Measurements from ENCODE around the gene VTA1.
"Not testable (repeated sequence)": the region's sequence is repeated elsewhere in the genome, so short reads cannot be mapped to it uniquely, and the experiment has no call there.

VTA1 gene

DNA sequence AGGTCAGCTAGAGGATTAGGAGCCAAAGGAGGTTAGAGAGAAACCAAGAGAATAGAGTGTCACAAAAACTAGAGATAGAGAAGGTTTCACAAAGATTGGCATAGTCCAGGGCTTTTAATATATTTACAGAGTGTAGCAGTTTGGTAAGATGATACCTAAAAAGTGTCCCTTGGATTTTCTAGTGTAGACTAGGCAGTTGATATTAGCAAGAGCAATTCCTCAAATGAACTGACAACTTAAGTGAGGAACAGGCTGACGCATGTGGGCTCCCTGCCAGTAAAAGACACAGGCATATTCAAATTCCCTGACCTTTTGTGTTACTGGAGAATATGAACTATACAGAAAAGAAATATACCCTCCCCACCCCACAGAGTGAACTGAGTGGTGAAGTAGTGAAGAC lies 40.1 kb downstream of the VTA1 start:
- peaks cover 3% of the 10 kb centered on the region for H3K36me3 Mint-ChIP-seq
- H3K27me3 Mint-ChIP-seq = no peaks in the 10 kb centered on the region
- H3K4me1 Mint-ChIP-seq (ENCODE audit: low read depth) = peaks cover 16% of the 10 kb centered on the region
- no peak overlapping the region for H3K27ac Mint-ChIP-seq
- H3K4me3 Mint-ChIP-seq = no peak overlapping the region
- H3K9me3 Mint-ChIP-seq (ENCODE audit: low read depth) = no peaks in the 10 kb centered on the region

DNA sequence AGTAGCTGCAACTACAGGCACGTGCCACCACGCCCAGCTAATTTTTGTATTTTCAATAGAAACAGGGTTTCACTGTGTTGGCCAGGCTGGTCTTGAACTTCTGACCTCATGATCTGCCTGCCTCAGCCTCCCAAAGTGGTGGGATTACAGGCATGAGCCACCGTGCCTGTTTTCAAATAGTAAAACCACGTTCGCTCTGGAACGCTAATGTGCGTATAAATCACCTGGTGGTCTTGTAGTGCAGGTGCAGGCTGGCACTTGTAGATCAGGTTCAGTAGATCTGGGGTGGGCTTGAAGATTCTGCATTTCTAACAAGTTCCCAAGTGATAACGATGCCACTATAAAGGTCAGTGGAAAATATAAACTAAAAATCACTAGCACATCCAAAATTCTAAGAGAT lies 41.3 kb downstream of the VTA1 start:
- not testable (repeated sequence) for H3K4me3 Mint-ChIP-seq; H3K27me3 Mint-ChIP-seq; H3K9me3 Mint-ChIP-seq (ENCODE audit: low read depth); H3K27ac Mint-ChIP-seq; H3K36me3 Mint-ChIP-seq
- peaks cover 13% of the 10 kb centered on the region for H3K4me1 Mint-ChIP-seq (ENCODE audit: low read depth)

DNA sequence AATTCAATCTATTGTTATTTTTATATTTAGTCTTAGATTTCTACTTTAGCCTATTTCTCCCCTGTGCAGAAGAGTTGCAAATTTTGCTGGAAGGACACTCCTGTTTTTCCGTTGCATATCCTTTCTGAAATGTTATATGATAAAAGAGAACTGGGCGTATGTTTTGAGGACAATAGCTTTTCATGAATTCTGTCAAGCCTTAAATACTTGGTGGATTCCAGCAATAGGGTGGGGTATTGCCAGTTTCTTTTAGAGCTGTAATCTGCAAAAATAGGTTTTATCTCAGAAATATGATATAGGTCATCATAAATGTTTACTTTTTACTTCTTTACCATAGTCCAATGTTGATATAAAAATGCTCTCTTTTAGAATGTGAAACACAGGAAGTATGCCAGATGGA lies 42.0 kb downstream of the VTA1 start:
- peaks cover 20% of the 10 kb centered on the region for H3K4me1 Mint-ChIP-seq (ENCODE audit: low read depth)
- H3K4me3 Mint-ChIP-seq = no peak overlapping the region
- H3K27me3 Mint-ChIP-seq = no peaks in the 10 kb centered on the region
- H3K36me3 Mint-ChIP-seq = peaks cover 3% of the 10 kb centered on the region
- no peaks in the 10 kb centered on the region for H3K9me3 Mint-ChIP-seq (ENCODE audit: low read depth)
- H3K27ac Mint-ChIP-seq = no peak overlapping the region

DNA sequence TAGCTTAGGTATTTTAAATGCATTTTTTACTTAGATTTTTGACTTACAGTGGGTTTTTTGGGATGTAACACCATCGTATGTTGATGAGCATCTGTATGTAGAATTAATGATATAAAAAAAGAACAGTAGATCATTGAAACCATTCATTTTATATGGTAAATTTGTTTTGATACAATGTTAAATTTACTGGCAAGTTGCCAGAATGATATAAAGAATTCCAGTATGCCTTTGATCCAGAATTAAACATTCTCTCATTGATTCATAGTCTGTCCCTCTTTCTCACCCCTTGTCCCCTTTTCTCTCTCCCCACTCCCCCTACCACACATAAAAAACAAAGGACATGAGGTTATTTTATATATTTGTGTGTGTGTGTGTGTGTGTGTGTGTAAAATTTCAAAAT lies 45.3 kb downstream of the VTA1 start:
- Mint-ChIP-seq H3K27ac (no peak overlapping the region), H3K4me1 (ENCODE audit: low read depth) (peaks cover 46% of the 10 kb centered on the region), H3K4me3 (no peak overlapping the region), H3K9me3 (ENCODE audit: low read depth) (no peaks in the 10 kb centered on the region), H3K36me3 (peaks cover 3% of the 10 kb centered on the region), H3K27me3 (no peaks in the 10 kb centered on the region)

DNA sequence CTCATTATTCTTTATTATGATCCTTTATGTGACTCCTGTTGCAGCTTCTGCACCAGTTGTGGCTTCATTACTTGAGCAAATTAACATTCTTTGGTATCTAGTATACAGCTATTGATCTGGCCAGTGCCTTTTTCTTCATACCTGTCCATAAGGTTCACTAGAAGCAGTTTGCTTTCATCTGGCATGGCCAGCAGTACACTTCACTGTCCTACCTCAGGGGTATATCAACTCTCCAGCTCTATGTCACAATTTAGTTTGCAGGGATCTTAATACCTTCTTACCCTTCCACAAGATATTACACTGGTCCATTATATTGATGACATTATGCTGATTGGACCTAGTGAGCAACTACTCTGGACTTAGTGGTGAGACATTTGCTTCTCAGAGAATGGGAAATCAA lies 46.6 kb downstream of the VTA1 start:
- peaks cover 47% of the 10 kb centered on the region for H3K4me1 Mint-ChIP-seq (ENCODE audit: low read depth)

DNA sequence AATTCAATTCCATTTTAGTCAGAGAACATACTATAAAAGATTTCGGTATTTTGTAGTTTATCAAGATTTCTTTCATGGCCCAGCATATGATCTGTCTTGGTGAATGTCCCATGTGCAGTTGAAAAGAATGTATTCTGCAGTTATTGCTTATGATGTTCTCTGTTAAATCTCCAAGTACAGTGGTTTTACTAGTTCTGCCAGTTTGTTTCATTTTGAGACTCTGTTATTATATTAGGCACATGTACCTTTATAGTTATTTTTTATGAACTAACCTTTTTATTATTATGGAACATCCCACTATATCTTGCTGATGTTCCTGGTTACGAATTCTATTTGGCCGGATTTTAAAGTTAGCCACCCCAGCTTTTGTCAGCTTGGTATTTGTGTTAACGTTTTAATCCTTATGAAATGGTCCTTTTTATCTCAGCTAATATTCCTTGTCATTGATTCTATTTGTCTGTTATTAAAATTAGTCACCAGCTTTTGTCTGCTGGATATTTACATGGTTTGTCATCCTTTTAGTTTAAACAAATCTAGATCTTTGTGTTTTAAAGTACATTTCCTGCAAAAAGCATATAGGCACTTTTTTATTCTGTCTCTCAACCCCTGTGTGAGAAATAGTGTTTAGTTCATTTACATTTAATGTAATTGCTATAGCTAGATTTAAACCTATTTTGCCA lies 48.9 kb downstream of the VTA1 start:
- no peak overlapping the region for H3K4me3 Mint-ChIP-seq
- H3K9me3 Mint-ChIP-seq (ENCODE audit: low read depth) = no peaks in the 10 kb centered on the region
- peaks cover 47% of the 10 kb centered on the region for H3K4me1 Mint-ChIP-seq (ENCODE audit: low read depth)
- no peaks in the 10 kb centered on the region for H3K27me3 Mint-ChIP-seq
- H3K27ac Mint-ChIP-seq = no peak overlapping the region
- H3K36me3 Mint-ChIP-seq = peaks cover 9% of the 10 kb centered on the region

More for the DNA sequence above, 46.6 kb downstream of the VTA1 start:
- H3K9me3 Mint-ChIP-seq (ENCODE audit: low read depth) = no peaks in the 10 kb centered on the region
- no peak overlapping the region for H3K27ac Mint-ChIP-seq
- H3K4me3 Mint-ChIP-seq = no peak overlapping the region
- no peaks in the 10 kb centered on the region for H3K27me3 Mint-ChIP-seq
- peaks cover 6% of the 10 kb centered on the region for H3K36me3 Mint-ChIP-seq

DNA sequence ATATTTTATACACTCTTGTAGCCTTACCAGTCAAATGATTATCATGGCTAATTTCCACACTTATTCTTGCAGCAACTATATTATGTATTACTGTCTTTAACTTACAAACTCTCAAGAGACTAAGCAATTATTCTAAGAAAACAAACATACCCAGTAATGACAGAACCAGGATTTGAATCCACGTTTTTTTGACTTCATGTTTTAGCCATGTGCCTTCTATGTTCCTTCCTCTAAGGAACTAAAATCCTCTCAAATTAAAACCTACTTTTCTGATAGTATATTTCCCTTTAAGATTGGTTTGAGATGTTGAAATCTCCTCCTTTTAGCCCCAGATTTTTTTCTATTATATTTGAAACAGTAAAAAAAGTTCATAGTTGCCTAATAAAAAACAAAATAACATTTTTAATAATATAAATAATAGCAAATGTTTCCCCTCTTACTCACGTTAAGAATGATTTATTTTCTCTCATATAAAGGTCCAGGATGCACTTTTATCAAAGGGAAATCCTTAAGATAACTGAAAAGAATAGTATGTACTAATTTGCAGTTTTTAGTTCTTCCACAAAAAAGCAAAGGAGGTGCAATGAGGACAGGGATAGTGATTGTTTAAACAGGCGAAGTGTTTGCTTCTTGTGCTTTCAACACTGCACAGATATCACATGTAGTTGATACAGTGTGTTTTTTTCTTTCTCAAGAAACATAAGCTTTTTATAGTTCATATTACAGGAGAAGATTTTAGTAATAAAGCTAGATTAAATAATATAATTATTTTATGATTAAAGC lies 54.0 kb downstream of the VTA1 start:
- Mint-ChIP-seq H3K36me3 (peaks cover 10% of the 10 kb centered on the region), H3K27ac (no peak overlapping the region), H3K27me3 (no peaks in the 10 kb centered on the region), H3K9me3 (ENCODE audit: low read depth) (no peaks in the 10 kb centered on the region), H3K4me1 (ENCODE audit: low read depth) (peaks cover 17% of the 10 kb centered on the region), H3K4me3 (no peak overlapping the region)

DNA sequence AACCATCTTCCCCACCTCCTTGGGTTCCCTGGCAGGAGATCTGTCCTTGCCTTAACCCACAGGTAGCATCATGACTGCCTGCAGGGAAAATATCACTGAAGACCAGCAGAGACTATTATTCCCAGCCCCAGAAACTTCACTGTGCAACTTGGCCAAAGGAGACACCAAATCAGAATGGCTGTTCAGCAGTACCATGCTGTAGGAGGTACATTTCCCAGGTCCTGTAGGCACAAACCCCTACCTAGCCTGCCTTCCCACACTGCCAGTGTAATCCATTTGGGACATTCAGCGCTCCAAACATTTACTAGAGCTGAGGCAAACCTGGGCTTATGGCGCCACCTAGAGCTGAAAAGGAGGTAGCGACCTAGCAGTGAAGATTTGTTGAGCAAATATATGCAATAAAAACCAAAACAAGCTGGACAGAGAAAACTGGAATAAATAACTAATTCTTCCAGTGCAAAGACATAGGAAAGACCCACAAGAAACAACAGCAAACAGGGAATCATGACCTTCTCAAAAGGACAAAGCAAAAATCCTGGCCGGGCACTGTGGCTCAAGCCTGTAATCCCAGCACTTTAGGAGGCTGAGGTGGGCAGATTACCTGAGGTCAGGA lies 60.3 kb downstream of the VTA1 start:
- no peaks in the 10 kb centered on the region for H3K9me3 Mint-ChIP-seq (ENCODE audit: low read depth)
- H3K27me3 Mint-ChIP-seq = no peaks in the 10 kb centered on the region
- no peak overlapping the region for H3K4me3 Mint-ChIP-seq
- peaks cover 19% of the 10 kb centered on the region for H3K36me3 Mint-ChIP-seq
- H3K4me1 Mint-ChIP-seq (ENCODE audit: low read depth) = peaks cover 3% of the 10 kb centered on the region
- no peak overlapping the region for H3K27ac Mint-ChIP-seq

DNA sequence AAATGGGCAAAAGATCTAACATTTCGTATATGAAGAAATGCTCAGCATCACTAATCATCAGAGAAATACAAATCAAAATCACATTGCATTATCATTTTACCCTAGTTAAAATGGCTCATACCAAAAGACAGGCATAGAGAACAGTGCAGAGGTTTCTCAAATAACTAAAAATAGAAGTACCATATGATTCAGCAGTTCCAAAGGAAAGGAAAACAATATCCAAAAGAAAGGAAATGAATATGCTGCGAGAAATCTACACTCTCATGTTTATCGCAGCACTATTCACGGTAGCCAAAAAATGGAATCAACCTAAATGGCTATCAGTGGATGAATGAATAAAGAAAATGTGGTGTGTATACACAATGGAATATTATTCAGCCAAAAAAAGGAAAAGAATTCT lies 63.5 kb downstream of the VTA1 start:
- H3K4me1 Mint-ChIP-seq (ENCODE audit: low read depth) = peaks cover 1% of the 10 kb centered on the region
- no peaks in the 10 kb centered on the region for H3K27me3 Mint-ChIP-seq
- no peaks in the 10 kb centered on the region for H3K9me3 Mint-ChIP-seq (ENCODE audit: low read depth)
- H3K27ac Mint-ChIP-seq = no peak overlapping the region
- peaks cover 33% of the 10 kb centered on the region for H3K36me3 Mint-ChIP-seq
- no peak overlapping the region for H3K4me3 Mint-ChIP-seq

DNA sequence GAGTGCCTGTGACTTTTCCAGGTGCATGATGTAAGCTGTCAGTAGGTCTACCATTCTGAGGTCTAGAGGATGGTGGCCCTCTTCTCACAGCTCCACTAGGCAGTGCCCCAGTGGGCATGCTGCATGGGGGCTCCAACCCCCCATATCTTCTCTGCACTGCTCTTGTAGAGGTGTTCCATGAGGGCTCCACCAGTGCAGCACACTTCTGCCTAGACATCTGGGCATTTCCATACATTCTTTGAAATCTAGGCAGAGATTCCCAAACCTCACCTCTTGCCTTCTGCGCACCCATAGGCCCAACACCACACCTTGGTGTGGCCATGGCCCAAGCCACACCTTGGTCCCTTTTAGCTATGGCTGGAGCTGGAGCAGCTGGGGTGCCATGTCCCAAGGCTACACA lies 66.3 kb downstream of the VTA1 start:
- Mint-ChIP-seq H3K36me3 (peaks cover 30% of the 10 kb centered on the region), H3K4me3 (no peak overlapping the region), H3K4me1 (ENCODE audit: low read depth) (no peaks in the 10 kb centered on the region), H3K27me3 (no peaks in the 10 kb centered on the region), H3K27ac (no peak overlapping the region), H3K9me3 (ENCODE audit: low read depth) (no peaks in the 10 kb centered on the region)

DNA sequence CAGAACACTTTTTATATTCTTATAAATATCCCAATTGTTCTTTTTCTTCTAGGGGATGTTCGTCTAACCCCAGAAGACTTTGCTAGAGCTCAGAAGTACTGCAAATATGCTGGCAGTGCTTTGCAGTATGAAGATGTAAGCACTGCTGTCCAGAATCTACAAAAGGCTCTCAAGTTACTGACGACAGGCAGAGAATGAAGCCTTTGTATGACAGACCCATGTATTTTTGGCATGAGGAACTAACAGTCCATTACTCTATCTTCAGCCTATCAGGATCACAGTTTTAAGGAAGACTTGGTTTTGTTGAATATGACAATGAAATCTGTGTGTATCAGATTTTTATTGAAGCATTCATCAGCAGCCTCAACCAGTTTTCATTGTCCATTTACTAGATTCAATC lies 71.4 kb downstream of the VTA1 start:
- no peaks in the 10 kb centered on the region for H3K27me3 Mint-ChIP-seq
- no peaks in the 10 kb centered on the region for H3K4me1 Mint-ChIP-seq (ENCODE audit: low read depth)
- no peak overlapping the region for H3K27ac Mint-ChIP-seq
- no peak overlapping the region for H3K4me3 Mint-ChIP-seq
- peaks cover 7% of the 10 kb centered on the region for H3K36me3 Mint-ChIP-seq
- H3K9me3 Mint-ChIP-seq (ENCODE audit: low read depth) = no peaks in the 10 kb centered on the region

DNA sequence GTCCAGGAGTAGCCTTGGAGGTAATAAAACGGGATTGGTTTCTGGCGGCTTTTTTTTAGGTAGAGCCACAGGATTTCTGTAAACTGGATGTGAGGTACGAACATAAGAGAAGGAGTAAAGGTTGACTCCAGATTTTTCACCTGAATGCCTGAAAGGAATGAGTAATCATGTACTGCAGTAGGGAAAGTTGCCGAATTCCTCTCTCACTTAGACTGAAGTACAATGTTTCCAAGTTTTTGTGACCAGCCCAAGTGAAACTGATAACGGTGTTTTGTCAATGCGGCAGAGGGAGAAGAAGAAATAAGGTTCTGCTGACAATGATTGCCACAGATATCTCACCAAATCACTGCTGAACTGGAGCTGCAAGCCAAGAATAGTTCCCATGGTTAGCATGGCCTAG lies 75.0 kb downstream of the VTA1 start:
- Mint-ChIP-seq H3K9me3 (ENCODE audit: low read depth) (no peaks in the 10 kb centered on the region), H3K27me3 (no peaks in the 10 kb centered on the region), H3K27ac (no peak overlapping the region), H3K4me3 (no peak overlapping the region), H3K36me3 (no peaks in the 10 kb centered on the region), H3K4me1 (ENCODE audit: low read depth) (no peaks in the 10 kb centered on the region)

DNA sequence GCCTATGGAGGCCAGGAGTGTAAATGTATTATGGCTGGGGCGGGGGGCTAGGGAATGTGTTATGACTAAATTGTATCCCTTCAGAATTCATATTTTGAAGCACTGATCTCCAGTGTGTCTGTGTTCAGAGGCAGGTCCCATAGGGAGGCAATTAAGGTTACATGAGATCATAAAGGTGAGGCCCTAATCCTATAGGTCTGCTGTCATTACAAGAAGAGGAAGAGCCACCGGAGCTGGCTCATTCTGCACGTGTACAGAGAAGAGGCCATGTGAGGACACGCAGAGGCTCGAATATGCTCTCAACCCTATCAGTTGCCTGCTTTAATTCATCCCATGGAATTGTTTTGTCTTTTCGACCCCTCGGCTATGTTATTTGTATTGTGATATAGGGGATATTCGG lies 76.9 kb downstream of the VTA1 start:
- no peak overlapping the region for H3K4me3 Mint-ChIP-seq
- H3K27ac Mint-ChIP-seq = no peak overlapping the region
- no peaks in the 10 kb centered on the region for H3K27me3 Mint-ChIP-seq
- H3K36me3 Mint-ChIP-seq = no peaks in the 10 kb centered on the region
- no peaks in the 10 kb centered on the region for H3K4me1 Mint-ChIP-seq (ENCODE audit: low read depth)
- H3K9me3 Mint-ChIP-seq (ENCODE audit: low read depth) = no peaks in the 10 kb centered on the region

DNA sequence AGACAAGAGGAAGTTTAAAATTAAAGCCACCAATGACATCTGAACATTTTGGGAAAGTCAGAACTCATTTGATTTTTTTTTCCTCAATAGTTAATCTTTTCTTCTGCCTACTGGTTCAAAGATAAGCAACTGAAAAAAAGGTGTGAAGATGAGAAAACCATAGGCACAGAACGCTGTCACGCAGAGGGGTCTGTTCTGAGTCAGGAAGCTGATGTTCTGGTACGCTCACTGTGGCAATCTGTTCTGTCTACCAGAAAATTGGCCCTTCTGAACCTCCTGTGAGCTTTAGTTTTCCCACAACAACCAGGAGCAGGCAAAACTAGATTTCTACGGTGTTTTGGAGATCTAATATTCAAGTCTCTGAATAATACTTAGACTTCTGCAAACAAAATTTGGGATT lies 78.1 kb downstream of the VTA1 start:
- Mint-ChIP-seq H3K4me3 (no peak overlapping the region), H3K4me1 (ENCODE audit: low read depth) (no peaks in the 10 kb centered on the region), H3K27me3 (no peaks in the 10 kb centered on the region), H3K36me3 (no peaks in the 10 kb centered on the region), H3K27ac (no peak overlapping the region), H3K9me3 (ENCODE audit: low read depth) (no peaks in the 10 kb centered on the region)

DNA sequence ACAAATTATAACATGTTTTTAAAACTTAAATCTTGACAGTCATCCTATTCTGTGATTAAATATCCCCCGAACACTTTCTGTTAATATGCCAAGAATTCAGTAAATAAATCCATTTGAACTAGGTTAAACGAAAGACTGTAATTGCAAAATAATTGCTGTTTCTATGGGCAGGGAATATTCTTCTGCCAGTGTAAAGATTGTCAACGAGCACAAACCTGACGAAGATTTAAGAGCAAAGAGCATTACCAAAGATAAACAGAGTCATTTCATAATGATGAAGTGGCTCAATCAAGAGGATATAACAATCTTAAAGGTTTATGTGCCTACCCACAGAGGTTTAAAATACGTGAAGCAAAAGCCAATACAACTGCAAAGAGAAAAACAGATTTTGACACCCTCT lies 78.5 kb downstream of the VTA1 start:
- H3K9me3 Mint-ChIP-seq (ENCODE audit: low read depth) = peaks cover 3% of the 10 kb centered on the region
- H3K36me3 Mint-ChIP-seq = no peaks in the 10 kb centered on the region
- H3K4me3 Mint-ChIP-seq = no peak overlapping the region
- no peak overlapping the region for H3K27ac Mint-ChIP-seq
- no peaks in the 10 kb centered on the region for H3K27me3 Mint-ChIP-seq
- no peaks in the 10 kb centered on the region for H3K4me1 Mint-ChIP-seq (ENCODE audit: low read depth)

Data from activated naive CD8-positive, alpha-beta T cell (primary cell).